Measurements from ENCODE around the gene CHTOP. TPM values are rescaled to one million over a fixed set of nuclear protein-coding genes. Genes with fewer than 3 reads are reported as not detected.

CHTOP gene
- total and polyA plus RNA-seq, 3 experiments from 2014 or later, result 70.2 to 98.9 (median 95.9) TPM

DNA sequence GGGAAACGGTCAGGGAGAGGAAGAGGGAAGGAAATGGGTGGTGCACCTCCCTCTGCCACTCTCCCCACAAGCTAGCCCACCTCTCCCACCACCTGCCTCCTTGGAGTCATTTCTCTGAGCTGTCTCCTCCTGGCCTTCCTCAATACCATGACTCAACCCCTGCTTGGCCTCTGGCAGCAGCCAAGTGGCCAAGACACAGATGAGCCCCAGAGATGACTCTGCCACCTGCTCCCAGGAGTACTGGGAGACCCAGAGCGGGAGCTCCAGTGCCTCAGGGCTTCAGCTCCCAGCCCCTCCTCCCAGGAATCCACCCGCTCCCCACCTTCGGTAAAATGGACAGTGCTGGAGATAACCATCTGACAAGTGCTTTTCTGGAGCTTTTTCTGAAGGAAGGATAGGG is 23.5 kb upstream of the CHTOP start:
- H3K4me1 ChIP-seq (ENCODE audit: insufficient read depth, low read length), result no peaks in the 10 kb centered on the region
- no peak overlapping the region for H3K4me3 Mint-ChIP-seq
- H3K36me3 Mint-ChIP-seq, result no peaks in the 10 kb centered on the region
- H3K4me3 ChIP-seq (ENCODE audit: low read length), result no peak overlapping the region
- no peaks in the 10 kb centered on the region for H3K4me1 Mint-ChIP-seq
- no peak overlapping the region for H3K27ac ChIP-seq (ENCODE audit: low read depth, low read length)
- H3K9me3 ChIP-seq (ENCODE audit: low read length), result no peaks in the 10 kb centered on the region
- no peaks in the 10 kb centered on the region for H3K36me3 ChIP-seq (ENCODE audit: insufficient read depth, low read length)
- no peak for DNase-seq
- POLR2A ChIA-PET, result interaction anchor here (0.6 kb wide), 1 partner anchor 107 kb away, joined by 3 read pairs; no protein-coding TSS in a partner anchor
- no peaks in the 10 kb centered on the region for H3K9me3 Mint-ChIP-seq
- H3K27me3 Mint-ChIP-seq, result peaks cover 0 to 4% of the 10 kb centered on the region in 2 donors
- CTCF ChIA-PET, result no interaction called here
- peak overlapping the region in 1 of 8 donors; percentile 90 for H3K27ac Mint-ChIP-seq
- no peaks in the 10 kb centered on the region for H3K27me3 ChIP-seq (ENCODE audit: insufficient read depth, low read length, poor library complexity, severe bottlenecking)

DNA sequence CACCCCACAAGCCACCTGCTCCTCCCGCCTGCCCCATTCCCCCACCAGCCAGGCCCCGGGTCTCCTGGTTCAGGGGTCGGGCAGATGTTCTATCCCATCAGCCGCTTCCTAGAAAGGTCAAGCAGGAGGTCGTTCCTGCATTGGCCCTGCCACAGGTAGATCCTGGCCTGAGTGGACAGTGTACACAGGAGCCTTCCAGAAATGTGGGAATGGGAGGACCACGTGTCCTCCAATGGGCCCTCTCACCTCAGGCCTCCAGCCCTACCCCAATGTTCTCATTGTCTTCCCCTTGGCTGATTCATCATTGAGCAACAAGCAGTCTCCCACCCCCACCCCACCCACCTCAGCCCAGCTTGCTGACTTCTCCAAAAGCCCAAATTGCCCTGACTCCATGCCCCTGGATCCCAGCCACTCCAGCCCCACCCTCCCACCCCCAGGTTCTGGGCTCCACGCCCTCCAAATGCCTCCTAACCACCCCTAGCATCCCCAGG is 23.0 kb upstream of the CHTOP start:
- no peak overlapping the region for H3K4me3 ChIP-seq (ENCODE audit: low read length)
- DNase-seq, result no peak
- no peaks in the 10 kb centered on the region for H3K36me3 Mint-ChIP-seq
- no peaks in the 10 kb centered on the region for H3K4me1 ChIP-seq (ENCODE audit: insufficient read depth, low read length)
- POLR2A ChIA-PET, result interaction anchor here (0.6 kb wide), 1 partner anchor 108 kb away, joined by 3 read pairs; no protein-coding TSS in a partner anchor
- no peaks in the 10 kb centered on the region for H3K36me3 ChIP-seq (ENCODE audit: insufficient read depth, low read length)
- no peaks in the 10 kb centered on the region for H3K4me1 Mint-ChIP-seq
- H3K27me3 Mint-ChIP-seq, result peaks cover 0 to 6% of the 10 kb centered on the region in 2 donors
- H3K9me3 Mint-ChIP-seq, result no peaks in the 10 kb centered on the region
- H3K4me3 Mint-ChIP-seq, result no peak overlapping the region
- H3K9me3 ChIP-seq (ENCODE audit: low read length), result no peaks in the 10 kb centered on the region
- CTCF ChIA-PET, result no interaction called here
- no peak overlapping the region for H3K27ac ChIP-seq (ENCODE audit: low read depth, low read length)
- peak overlapping the region in 1 of 8 donors; percentile 90 for H3K27ac Mint-ChIP-seq
- H3K27me3 ChIP-seq (ENCODE audit: insufficient read depth, low read length, poor library complexity, severe bottlenecking), result no peaks in the 10 kb centered on the region

DNA sequence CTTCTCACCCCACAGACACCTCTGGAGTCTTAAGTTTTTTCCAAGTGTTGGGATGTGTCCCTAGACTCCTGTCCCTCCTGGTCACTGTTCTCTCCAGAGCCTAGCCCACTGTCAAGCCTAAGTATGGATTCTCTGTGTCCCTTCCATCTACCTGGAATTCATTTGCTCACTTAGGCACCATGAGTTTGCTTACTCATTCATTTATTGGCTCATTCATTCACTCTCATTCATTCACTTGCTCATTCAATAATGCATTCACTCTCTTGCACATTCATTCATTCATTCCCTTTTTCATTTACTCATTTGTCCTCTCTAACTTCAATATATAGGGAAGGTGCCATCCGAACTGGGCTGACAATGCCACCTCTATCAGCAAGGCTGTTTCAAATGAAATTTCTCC is 22.5 kb upstream of the CHTOP start:
- no peaks in the 10 kb centered on the region for H3K9me3 Mint-ChIP-seq
- H3K27ac ChIP-seq (ENCODE audit: low read depth, low read length), result no peak overlapping the region
- no peak overlapping the region for H3K4me3 ChIP-seq (ENCODE audit: low read length)
- H3K36me3 Mint-ChIP-seq, result no peaks in the 10 kb centered on the region
- no peak for DNase-seq
- H3K4me3 Mint-ChIP-seq, result no peak overlapping the region
- H3K36me3 ChIP-seq (ENCODE audit: insufficient read depth, low read length), result no peaks in the 10 kb centered on the region
- H3K27ac Mint-ChIP-seq, result peak overlapping the region in 1 of 8 donors; percentile 35
- H3K27me3 Mint-ChIP-seq, result peaks cover 0 to 6% of the 10 kb centered on the region in 2 donors
- H3K27me3 ChIP-seq (ENCODE audit: insufficient read depth, low read length, poor library complexity, severe bottlenecking), result no peaks in the 10 kb centered on the region
- no peaks in the 10 kb centered on the region for H3K9me3 ChIP-seq (ENCODE audit: low read length)
- POLR2A ChIA-PET, result no interaction called here
- CTCF ChIA-PET, result no interaction called here
- no peaks in the 10 kb centered on the region for H3K4me1 Mint-ChIP-seq
- no peaks in the 10 kb centered on the region for H3K4me1 ChIP-seq (ENCODE audit: insufficient read depth, low read length)

DNA sequence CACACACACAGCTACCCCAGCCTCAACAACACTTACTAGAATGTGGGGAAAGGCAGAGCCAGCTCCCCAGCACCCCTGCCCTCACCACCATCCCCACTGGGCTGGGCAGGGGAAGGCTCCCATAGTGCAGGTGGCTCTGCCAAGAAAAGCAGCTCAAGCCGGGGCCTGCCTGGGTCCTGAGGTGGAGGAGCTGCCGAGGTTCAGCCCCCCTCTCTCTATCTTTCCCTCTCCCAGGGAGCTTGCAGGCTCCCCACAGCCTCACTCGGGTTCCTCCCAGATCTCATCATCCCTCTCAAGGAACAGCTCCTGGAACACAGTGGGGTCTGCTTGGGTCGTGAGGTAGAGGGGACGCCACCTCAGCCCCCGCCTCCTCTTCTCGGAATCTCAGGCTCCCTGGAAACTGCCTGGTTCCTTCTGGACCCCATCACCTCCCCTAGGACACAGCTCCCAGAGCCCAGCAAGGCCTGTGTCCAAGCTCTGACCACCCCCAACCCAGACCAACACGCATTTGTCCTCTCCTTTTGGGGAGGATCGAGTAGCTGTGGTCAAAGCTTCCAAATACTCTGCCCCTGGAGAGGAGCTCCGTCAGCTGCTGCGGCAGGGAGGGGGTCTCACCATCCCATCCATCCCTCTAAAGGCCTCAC is 21.6 kb upstream of the CHTOP start:
- H3K4me3 ChIP-seq (ENCODE audit: low read length), result no peak overlapping the region
- Mint-ChIP-seq H3K27me3 (peaks cover 0 to 4% of the 10 kb centered on the region in 2 donors), H3K9me3 (no peaks in the 10 kb centered on the region), H3K36me3 (no peaks in the 10 kb centered on the region), H3K4me3 (no peak overlapping the region), H3K4me1 (no peaks in the 10 kb centered on the region), H3K27ac (no peak overlapping the region)
- CTCF ChIA-PET, result no interaction called here
- no peaks in the 10 kb centered on the region for H3K4me1 ChIP-seq (ENCODE audit: insufficient read depth, low read length)
- H3K27ac ChIP-seq (ENCODE audit: low read depth, low read length), result no peak overlapping the region
- no peaks in the 10 kb centered on the region for H3K9me3 ChIP-seq (ENCODE audit: low read length)
- H3K36me3 ChIP-seq (ENCODE audit: insufficient read depth, low read length), result no peaks in the 10 kb centered on the region
- no peaks in the 10 kb centered on the region for H3K27me3 ChIP-seq (ENCODE audit: insufficient read depth, low read length, poor library complexity, severe bottlenecking)
- no peak for DNase-seq
- POLR2A ChIA-PET, result no interaction called here

DNA sequence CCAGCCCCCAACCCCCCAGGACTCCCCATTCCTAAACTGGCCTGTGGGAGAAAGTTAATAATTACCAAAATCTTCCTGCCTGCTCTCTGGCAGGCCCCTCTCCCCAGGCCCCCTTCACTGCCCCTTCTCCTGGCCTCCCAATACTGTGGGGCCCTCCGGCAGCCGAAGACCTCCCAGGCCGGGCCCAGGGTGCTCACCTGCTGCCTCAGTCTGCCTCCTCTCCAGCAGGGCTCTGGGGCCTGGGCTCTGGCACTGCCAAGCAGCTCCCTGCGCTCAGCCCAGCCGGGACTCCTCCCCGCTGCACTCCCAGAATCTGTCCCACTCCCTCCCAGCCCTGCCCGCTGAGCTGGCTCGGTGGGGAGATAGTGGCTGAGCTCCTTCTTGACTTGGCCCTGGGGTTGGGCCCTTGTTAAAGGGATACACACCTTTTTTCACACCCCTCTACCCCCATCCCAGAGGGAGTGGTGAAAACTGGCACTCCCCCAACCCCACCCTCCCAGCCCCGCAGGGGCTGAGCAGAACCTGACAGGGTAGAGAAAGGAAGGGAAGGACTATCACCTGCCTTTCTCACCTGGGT is 21.0 kb upstream of the CHTOP start, which contains the start of gene S100A16:
Gene S100A16 (minus strand): TSS at position 383 of the 577 bp plus-strand sequence. CDS start 4,986 bp downstream, outside the sequence.
- Mint-ChIP-seq H3K9me3 (no peaks in the 10 kb centered on the region), H3K4me1 (peaks cover 0 to 4% (median 0%) of the 10 kb centered on the region in 3 donors), H3K36me3 (no peaks in the 10 kb centered on the region), H3K27ac (peak within 1 kb of the TSS in 1 of 8 donors; percentile 54), H3K4me3 (no peak within 1 kb of the TSS), H3K27me3 (peaks cover 0 to 6% of the 10 kb centered on the region in 2 donors)
- CTCF ChIA-PET, result no interaction called here
- no peaks in the 10 kb centered on the region for H3K36me3 ChIP-seq (ENCODE audit: insufficient read depth, low read length)
- POLR2A ChIA-PET, result no interaction called here
- no peaks in the 10 kb centered on the region for H3K27me3 ChIP-seq (ENCODE audit: insufficient read depth, low read length, poor library complexity, severe bottlenecking)
- no peak within 1 kb of the TSS for H3K27ac ChIP-seq (ENCODE audit: low read depth, low read length)
- H3K4me1 ChIP-seq (ENCODE audit: insufficient read depth, low read length), result no peaks in the 10 kb centered on the region
- DNase-seq, result no peak
- no peaks in the 10 kb centered on the region for H3K9me3 ChIP-seq (ENCODE audit: low read length)
- no peak within 1 kb of the TSS for H3K4me3 ChIP-seq (ENCODE audit: low read length)

DNA sequence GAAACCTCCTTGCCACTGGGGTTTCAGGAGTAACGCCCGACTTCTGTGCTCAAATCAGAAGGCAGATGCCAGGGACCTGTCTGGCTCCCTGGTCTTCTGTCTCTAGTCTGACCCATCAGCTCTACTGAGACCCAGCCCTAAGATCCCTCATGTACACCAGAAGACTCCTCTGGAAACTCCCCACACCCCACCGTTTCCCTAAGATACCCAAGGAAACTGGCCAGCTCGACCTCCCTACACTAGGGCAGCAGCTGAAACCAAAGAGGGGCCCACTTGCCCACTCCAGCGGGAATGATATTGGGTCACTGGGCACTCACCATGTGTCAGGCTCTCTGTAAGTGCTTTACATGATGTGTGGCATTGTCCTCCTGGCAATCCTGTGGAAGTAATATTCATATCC is 20.5 kb upstream of the CHTOP start:
- peaks cover 0 to 6% of the 10 kb centered on the region in 2 donors for H3K27me3 Mint-ChIP-seq
- H3K9me3 Mint-ChIP-seq, result no peaks in the 10 kb centered on the region
- H3K27ac Mint-ChIP-seq, result peak overlapping the region in 1 of 8 donors; percentile 54
- H3K36me3 Mint-ChIP-seq, result no peaks in the 10 kb centered on the region
- no peak for DNase-seq
- Histone ChIP-seq H3K27ac (ENCODE audit: low read depth, low read length) (no peak overlapping the region), H3K27me3 (ENCODE audit: insufficient read depth, low read length, poor library complexity, severe bottlenecking) (no peaks in the 10 kb centered on the region), H3K4me3 (ENCODE audit: low read length) (no peak overlapping the region), H3K36me3 (ENCODE audit: insufficient read depth, low read length) (no peaks in the 10 kb centered on the region), H3K9me3 (ENCODE audit: low read length) (no peaks in the 10 kb centered on the region), H3K4me1 (ENCODE audit: insufficient read depth, low read length) (no peaks in the 10 kb centered on the region)
- no peak overlapping the region for H3K4me3 Mint-ChIP-seq
- ChIA-PET POLR2A (no interaction called here), CTCF (no interaction called here)
- peaks cover 0 to 4% (median 0%) of the 10 kb centered on the region in 3 donors for H3K4me1 Mint-ChIP-seq

DNA sequence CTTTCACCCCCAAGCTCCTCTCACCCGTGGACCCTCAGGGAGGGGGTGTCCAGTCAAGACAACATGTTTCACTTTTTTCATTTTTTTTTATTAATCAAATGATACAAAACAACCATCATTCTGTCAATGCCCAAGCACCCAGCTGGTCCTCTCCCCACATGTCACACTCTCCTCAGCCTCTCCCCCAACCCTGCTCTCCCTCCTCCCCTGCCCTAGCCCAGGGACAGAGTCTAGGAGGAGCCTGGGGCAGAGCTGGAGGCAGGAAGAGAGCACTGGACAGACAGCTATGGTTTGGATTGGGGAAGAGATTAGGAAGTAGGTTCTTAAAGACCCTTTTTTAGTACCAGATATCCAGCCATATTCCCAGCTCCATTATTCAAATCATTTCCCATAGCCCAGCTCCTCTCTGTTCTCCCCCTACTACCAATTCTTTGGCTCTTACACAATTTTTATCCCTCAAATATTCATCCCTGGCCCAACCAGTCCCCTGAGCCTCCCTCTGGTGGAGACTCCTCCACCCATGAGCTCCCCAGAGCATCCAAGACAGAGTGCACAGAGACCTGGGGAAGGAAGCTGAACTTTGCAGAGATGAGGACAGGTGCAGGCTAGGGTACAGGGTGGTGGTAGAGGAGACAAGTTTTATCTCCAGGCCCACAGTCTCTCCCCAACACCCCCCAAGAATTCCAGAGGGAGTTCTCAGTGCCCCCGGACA is 19.5 kb upstream of the CHTOP start:
- Histone ChIP-seq H3K27ac (ENCODE audit: low read depth, low read length) (no peak overlapping the region), H3K36me3 (ENCODE audit: insufficient read depth, low read length) (no peaks in the 10 kb centered on the region), H3K9me3 (ENCODE audit: low read length) (no peaks in the 10 kb centered on the region), H3K4me3 (ENCODE audit: low read length) (no peak overlapping the region), H3K27me3 (ENCODE audit: insufficient read depth, low read length, poor library complexity, severe bottlenecking) (no peaks in the 10 kb centered on the region), H3K4me1 (ENCODE audit: insufficient read depth, low read length) (no peaks in the 10 kb centered on the region)
- POLR2A ChIA-PET, result no interaction called here
- Mint-ChIP-seq H3K27me3 (peaks cover 0 to 6% of the 10 kb centered on the region in 2 donors), H3K4me3 (no peak overlapping the region), H3K9me3 (no peaks in the 10 kb centered on the region), H3K27ac (peak overlapping the region in 1 of 8 donors; percentile 44), H3K4me1 (peaks cover 0 to 4% (median 0%) of the 10 kb centered on the region in 3 donors), H3K36me3 (no peaks in the 10 kb centered on the region)
- DNase-seq, result no peak
- CTCF ChIA-PET, result interaction anchor here (1.2 kb wide), 1 partner anchor 9 kb away, joined by 3 read pairs; no protein-coding TSS in a partner anchor

DNA sequence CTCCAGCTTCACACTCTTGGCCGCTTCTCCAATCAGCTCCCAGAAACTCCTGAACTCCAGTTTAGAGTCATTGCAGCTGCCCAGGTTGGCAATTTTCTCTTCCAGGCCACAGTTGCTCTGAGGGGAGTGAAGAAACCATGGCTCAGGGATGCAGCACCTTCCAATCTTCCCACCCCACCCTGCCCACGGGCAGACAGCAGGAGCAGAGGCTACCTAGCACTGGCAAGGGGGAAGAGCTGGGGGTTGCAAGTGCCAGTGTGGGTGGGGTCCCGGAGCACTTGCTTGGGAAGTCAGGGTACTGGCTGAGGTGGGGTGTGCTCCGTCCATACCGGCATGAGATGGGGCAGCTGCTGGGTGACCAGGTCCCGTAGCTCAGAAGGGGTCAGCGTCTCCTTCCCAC is 19.0 kb upstream of the CHTOP start:
- H3K36me3 Mint-ChIP-seq, result no peaks in the 10 kb centered on the region
- Histone ChIP-seq H3K36me3 (ENCODE audit: insufficient read depth, low read length) (no peaks in the 10 kb centered on the region), H3K4me1 (ENCODE audit: insufficient read depth, low read length) (no peaks in the 10 kb centered on the region), H3K4me3 (ENCODE audit: low read length) (no peak overlapping the region), H3K27me3 (ENCODE audit: insufficient read depth, low read length, poor library complexity, severe bottlenecking) (no peaks in the 10 kb centered on the region), H3K9me3 (ENCODE audit: low read length) (no peaks in the 10 kb centered on the region), H3K27ac (ENCODE audit: low read depth, low read length) (no peak overlapping the region)
- no peak overlapping the region for H3K4me3 Mint-ChIP-seq
- ChIA-PET POLR2A (no interaction called here), CTCF (interaction anchor here (1.2 kb wide), 1 partner anchor 9 kb away, joined by 3 read pairs; no protein-coding TSS in a partner anchor)
- peaks cover 0 to 4% (median 0%) of the 10 kb centered on the region in 3 donors for H3K4me1 Mint-ChIP-seq
- H3K27me3 Mint-ChIP-seq, result peaks cover 0 to 6% of the 10 kb centered on the region in 2 donors
- H3K9me3 Mint-ChIP-seq, result no peaks in the 10 kb centered on the region
- H3K27ac Mint-ChIP-seq, result peak overlapping the region in 1 of 8 donors; percentile 44
- DNase-seq, result no peak

Measured in CD8-positive, alpha-beta memory T cell (primary cell).